Measurements from ENCODE around the gene SND1.

The SND1 gene

DNA sequence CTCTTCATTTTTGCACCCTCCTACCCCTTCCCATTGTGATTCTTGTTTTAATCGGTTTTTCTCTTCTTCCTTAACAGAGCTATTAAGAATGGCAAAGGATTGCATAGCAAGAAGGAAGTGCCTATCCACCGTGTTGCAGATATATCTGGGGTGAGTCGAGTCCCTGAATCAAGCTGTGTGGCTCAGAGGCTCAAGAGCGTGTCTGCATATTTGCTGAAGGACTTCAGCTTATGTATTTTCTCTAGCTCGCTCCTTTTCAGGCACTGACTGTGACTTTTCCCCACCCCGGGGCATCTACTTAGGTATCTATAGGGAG lies 252.6 kb downstream of the SND1 start:
- no peak for DNase-seq
- intact Hi-C loops (cut with DNase I): no loop called here

GRCh38 chr7:127905021-127905420 lies 253.0 kb downstream of the SND1 start:
- intact Hi-C loops (cut with DNase I): no loop called here
- no peak for DNase-seq

DNA sequence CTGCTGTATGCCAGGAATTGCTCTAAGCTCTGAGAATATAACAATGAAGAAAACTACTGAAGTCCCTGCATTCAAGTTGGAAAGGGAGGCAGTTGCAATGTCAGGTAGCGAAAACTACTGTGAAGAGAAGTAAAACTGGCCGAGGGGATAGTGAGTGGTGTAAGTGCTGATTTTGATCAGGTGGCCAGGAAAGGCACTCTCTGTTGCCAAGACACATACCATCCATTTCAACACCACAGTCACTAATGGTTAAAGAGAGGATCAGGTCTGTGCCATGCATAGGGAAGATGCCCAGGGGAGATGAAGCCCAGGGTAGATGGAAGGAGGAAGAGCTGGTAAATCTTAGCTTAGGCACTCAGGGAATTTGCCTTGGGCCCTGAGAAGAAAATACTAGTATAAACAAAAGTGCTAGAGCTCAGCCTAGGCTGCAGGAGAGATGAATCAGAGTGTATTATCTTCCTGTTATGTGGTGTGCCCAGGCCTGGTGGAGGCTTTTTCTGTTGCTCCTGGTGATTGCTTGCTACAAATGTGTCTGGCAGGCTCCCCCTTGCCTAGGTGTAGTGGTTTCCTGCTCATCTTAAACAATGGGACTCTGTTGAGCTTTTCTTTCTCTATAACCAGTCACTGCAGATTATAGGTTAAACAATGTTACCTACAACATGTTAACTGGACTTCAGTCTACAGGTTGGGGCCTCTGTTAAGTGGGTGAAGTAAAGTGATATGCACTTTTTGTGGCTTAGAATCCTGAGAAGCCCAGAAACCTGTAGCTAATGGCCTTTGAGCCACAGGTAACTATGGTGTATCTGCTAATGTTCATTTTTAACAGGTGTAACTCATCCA lies 253.7 kb downstream of the SND1 start:
- intact Hi-C loops (cut with DNase I): no loop called here
- DNase-seq: no peak

GRCh38 chr7:127907110-127908040 lies 255.4 kb downstream of the SND1 start:
- no peak for DNase-seq
- intact Hi-C loops (cut with DNase I): no loop called here

- intact Hi-C loops (cut with DNase I): no loop called here
- DNase-seq: no peak
These were observed 256.6 kb downstream of the SND1 start for GRCh38 chr7:127908430-127909258.

GRCh38 chr7:127909424-127910152 lies 257.6 kb downstream of the SND1 start:
- intact Hi-C loops (cut with DNase I): no loop called here
- no peak for DNase-seq

- intact Hi-C loops (cut with DNase I): no loop called here
- DNase-seq: no peak
These were observed 258.7 kb downstream of the SND1 start for GRCh38 chr7:127910670-127911069.

DNA sequence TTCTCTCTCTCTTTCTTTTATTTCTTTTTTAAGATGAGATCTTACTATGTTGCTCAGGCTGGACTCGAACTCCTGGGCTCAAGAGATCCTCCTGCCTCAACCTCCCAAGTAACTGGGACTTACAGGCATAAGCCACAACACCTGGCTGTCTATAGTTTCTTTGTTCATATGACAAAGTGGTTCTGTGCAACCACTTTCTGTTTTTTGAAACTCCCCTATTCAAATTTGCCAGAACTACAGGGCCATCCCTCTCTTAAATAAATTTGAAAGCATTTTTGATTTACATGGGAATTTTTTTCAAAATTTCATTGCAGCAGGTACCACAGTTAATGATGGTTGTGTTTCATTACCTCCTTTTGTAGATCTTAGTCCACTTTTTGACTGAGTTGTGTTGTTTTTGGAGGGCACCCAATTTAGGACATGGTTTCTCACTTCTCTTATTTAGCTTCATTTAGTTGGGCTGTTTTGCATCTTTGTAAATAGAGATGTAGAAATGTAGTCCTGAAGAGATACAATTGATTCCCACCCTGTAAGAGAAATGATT lies 260.0 kb downstream of the SND1 start:
- no peak for DNase-seq
- intact Hi-C loops (cut with DNase I): no loop called here

DNA sequence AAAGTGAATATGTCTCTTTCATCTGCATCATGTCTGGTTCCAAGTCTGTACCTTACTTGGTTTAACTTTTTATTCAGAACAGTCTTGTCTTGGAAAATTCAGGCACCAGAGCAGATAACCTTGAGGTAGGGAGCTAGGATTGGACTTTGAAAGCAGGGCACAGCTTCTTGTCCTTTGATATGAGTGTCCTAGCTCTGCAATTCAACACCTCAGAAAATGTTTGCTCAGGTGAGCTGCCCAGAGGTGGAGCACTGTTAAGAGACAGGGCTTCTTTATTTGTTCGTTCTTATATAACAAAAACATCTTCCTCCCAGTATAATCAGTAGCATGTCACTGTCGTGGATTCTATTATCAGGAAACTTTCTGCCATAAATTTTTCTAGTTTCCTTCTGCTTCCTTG lies 260.9 kb downstream of the SND1 start:
- intact Hi-C loops (cut with DNase I): no loop called here
- DNase-seq: no peak

GRCh38 chr7:127913686-127914085 lies 261.7 kb downstream of the SND1 start:
- intact Hi-C loops (cut with DNase I): no loop called here

GRCh38 chr7:127914693-127915092 lies 262.7 kb downstream of the SND1 start:
- intact Hi-C loops (cut with DNase I): no loop called here
- DNase-seq: no peak

More at GRCh38 chr7:127913686-127914085, 261.7 kb downstream of the SND1 start:
- no peak for DNase-seq

DNA sequence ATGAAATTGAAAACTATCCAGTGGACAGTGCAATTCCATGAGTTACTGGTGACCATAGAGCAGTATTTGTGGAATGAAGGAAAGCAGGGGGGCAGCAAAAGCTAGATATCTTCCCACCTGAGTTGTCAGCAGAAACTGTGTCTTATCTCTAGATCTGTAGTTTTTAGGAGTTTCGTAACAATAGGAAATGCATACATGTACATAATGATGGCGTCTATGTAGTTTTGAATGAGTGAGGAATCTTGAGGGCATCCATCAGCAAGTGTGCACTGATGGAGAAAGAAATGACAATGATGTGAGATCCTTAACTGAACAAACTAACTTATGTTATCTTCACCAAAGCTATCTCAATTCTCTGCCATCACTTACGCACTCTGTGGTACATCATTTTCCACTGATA lies 264.7 kb downstream of the SND1 start:
- intact Hi-C loops (cut with DNase I): no loop called here

GRCh38 chr7:127918130-127918529 lies 266.1 kb downstream of the SND1 start:
- intact Hi-C loops (cut with DNase I): no loop called here
- no peak for DNase-seq

More for the DNA sequence above, 264.7 kb downstream of the SND1 start:
- DNase-seq: no peak

GRCh38 chr7:127920787-127921438 lies 268.9 kb downstream of the SND1 start:
- intact Hi-C loops (cut with DNase I): no loop called here
- no peak for DNase-seq

DNA sequence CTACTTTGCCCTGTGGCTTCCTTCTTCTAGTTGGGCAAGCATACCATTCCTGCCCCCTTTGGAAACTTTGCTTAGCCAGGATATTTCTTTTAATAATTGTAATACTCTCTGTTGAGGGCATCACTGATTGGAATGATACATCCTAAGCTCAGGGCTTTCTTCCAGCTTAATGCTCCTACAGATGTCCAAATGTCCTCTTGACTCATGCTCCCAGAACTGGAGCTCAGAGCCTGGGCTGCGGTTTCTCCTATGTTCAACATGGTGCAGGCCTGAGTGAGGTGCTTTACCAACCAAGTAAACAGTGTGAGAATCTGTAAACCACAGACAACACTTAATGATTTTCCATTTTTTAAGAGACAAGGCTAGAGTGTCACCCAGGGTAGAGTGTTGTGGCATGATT lies 270.7 kb downstream of the SND1 start:
- no peak for DNase-seq
- intact Hi-C loops (cut with DNase I): no loop called here

GRCh38 chr7:127924874-127925273 lies 272.9 kb downstream of the SND1 start:
- no peak for DNase-seq
- intact Hi-C loops (cut with DNase I): no loop called here

- intact Hi-C loops (cut with DNase I): no loop called here
These were observed 275.3 kb downstream of the SND1 start for GRCh38 chr7:127927348-127927696.

DNA sequence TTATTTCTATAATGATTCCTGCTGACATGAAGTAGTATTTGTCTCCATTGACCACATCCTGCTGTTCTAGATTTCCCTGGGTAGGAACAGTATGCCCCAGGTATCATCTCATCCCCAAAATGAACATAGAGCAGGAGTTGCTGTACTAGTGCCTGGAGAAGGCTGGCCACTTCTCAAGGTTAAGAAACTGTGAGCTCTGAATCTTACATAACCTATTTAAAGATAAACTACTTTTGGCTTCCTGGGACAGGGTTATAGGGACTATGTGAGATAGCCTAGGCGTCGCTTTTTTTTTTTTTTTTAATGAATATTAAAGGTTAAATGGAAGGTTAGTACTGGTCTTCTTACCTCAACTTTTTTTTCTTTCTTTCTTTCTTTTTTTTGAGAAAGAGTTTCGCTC lies 276.2 kb downstream of the SND1 start:
- intact Hi-C loops (cut with DNase I): no loop called here
- no peak for DNase-seq

More at GRCh38 chr7:127927348-127927696, 275.3 kb downstream of the SND1 start:
- DNase-seq: no peak

Measured in head of caudate nucleus (tissue), 42 donors.